Erythroblast (primary cell): ENCODE results near the gene NFKB2.

ENCODE experiments used
- DNase-seq, 2 experiments: peaks; one replicate each; lab custom pipeline; 2025; lab: John Stamatoyannopoulos, UW
- GATA1 ChIP-seq: IDR thresholded peaks from 2 replicates; pipeline ENCODE4 v1.6.1; 2011; ENCODE audit warnings: low read depth, mild to moderate bottlenecking, control low read depth, low read length, moderate library complexity
- POLR2A ChIP-seq: IDR thresholded peaks from 2 replicates; pipeline ENCODE4 v1.6.1; 2011; ENCODE audit warnings: mild to moderate bottlenecking, low read length

NFKB2 gene

GRCh38 chr10:102432162-102432950 is 36.9 kb downstream of the NFKB2 start, which contains the start of gene CUEDC2:
CUEDC2 (minus strand) TSS chr10:102432574; CDS start chr10:102425188, 7,386 bp downstream.
- DNase-seq = peak; percentile 97
- TF ChIP-seq POLR2A = peak; percentile 71
- no peak for TF ChIP-seq GATA1

- TF ChIP-seq POLR2A (no peak), GATA1 (no peak)
- no peak for DNase-seq
These were observed 38.1 kb downstream of the NFKB2 start for GRCh38 chr10:102433619-102434046.

DNA sequence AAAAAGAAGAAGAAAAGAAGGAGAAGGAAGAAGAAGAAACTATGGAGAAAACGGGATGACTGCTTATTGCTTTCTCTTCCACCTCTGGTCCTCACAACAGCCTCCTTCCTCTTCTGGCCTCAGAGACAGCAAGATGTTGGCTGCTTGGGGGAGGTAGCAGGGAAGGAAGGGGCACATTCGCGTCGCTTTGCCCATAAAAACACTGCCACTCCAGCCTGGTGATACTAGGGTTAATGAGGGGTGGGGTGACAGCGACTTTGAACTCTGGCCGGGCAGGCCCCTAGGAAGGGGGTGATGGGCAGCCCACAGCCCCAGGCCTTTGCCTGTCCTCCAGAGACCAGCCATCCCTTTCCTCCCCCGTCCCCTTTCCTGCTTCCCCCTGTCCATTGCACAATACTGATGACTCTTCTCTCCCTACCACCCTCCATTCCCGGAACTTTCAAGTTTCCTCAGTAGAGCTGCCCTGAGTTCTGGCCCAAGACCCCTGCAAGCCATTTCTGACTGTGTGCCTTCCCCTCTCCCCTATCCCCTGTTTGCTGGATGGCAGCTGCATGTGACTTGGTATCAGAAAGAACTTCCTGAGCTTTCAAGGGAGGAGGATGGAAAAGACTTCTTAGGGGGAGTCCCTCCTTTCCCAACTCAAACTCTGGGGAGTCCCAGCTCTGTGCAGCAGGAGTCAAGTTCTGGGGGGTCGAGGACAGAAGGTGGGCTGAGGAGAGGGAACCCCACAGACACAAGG is 39.1 kb downstream of the NFKB2 start:
- DNase-seq = no peak
- TF ChIP-seq GATA1 = no peak
- no peak for TF ChIP-seq POLR2A

DNA sequence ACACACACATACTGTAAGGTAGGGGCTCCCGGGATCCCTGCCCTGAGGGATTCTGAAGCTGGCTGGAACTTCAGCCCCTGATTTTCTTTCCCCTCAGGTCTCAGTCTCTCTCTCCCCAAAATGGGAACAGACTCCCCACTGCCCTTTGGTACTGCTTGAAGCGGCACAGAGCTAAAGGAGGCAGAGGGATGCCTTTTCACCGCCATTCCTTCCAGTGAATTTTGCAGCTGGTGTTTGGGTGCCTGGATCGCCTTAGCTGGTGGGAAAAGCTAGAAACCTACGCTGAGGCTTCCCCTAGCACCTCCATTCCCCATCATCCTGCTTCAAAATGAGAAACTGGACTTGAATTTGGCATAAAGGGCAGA is 39.6 kb downstream of the NFKB2 start:
- no peak for DNase-seq

DNA sequence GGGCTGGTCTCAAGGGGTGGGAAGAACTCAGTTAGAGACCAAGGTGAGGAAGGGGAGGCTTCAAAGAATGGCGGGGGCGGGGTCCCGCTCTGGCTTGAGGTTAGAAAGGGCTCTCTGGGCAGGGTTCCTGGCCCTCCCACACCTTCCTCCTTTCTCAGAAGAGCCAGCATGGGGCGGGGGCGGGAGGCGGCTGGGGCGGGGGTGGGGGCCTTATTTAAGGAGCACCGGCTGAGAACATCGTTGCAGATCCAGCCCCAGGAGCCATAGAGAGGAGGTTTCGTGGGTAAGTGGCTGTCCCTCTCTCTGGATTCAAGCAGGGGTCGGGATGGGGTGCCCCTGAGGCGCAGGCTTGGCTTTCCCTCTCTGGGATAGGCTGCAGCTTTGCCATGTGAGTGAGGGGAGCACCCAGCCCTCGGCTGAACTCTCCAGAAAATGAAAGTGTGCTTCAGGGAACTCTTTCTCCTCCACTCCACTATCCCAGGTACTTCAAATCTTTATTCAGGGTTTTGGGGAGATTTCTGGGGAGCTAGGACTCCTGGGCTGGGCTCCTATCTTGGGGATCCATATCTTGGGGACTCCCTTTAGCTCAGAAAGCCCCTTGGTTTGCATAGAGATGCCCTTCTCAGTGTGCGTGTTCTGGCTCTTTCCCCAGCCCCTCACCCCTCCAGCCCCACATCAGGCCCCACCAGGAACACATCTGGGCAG is 40.2 kb downstream of the NFKB2 start:
- TF ChIP-seq GATA1 (no peak), POLR2A (peak; percentile 42)
- DNase-seq = no peak

More for the DNA sequence above, 39.6 kb downstream of the NFKB2 start:
- no peak for TF ChIP-seq POLR2A
- no peak for TF ChIP-seq GATA1

GRCh38 chr10:102436312-102436711 is 40.8 kb downstream of the NFKB2 start:
- TF ChIP-seq GATA1 = no peak
- no peak for TF ChIP-seq POLR2A
- DNase-seq = no peak

GRCh38 chr10:102437515-102437914 is 42.0 kb downstream of the NFKB2 start:
- DNase-seq = no peak
- TF ChIP-seq GATA1 (no peak), POLR2A (no peak)

GRCh38 chr10:102438374-102438773 is 42.9 kb downstream of the NFKB2 start:
- no peak for TF ChIP-seq GATA1
- no peak for TF ChIP-seq POLR2A
- DNase-seq = no peak

GRCh38 chr10:102444851-102445250 is 49.3 kb downstream of the NFKB2 start:
- TF ChIP-seq GATA1 (no peak), POLR2A (no peak)
- DNase-seq = no peak

- DNase-seq = peak; percentile 85 to 87
- TF ChIP-seq POLR2A (no peak), GATA1 (no peak)
These were observed 54.0 kb downstream of the NFKB2 start for GRCh38 chr10:102449321-102450123.

- no peak for TF ChIP-seq POLR2A
- no peak for TF ChIP-seq GATA1
These were observed 54.5 kb downstream of the NFKB2 start for GRCh38 chr10:102450124-102450373.

DNA sequence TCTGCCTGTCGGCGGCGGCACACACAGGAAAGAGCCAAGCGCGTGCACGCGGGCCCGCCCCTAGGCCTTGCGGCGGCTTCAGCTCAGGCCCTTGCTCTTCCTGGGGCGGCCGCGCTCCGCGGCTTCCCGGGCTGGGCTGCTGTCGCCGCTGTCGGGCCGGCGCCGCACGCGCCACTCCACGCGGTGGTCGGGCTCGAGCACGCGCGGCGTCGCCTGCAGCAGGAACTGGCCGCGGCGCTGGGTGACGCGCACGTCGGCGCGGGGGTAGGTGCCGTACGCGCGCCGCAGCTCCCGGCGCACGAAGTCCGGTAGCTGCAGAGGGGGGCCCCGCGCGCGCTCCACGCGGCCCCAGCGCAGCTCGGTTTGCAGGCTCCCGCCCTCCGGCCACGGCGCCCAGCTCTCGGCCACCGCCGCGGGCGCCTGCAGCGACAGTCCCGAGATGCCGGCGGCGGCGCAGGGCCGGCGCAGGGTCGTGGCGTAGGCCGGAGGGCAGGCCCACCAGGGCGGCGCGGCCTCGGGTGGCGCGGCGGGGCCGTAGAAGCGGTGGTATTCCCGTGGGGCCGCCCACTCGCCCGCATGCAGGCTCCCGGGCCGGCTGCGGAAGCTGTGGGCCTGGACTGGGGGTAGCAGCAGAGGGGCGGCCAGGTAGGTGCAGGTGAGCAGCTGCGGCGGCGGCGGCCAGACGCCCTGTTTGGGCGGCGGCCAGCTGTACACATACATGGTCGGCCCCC is 55.0 kb downstream of the NFKB2 start:
- TF ChIP-seq POLR2A = peak; percentile 86
- no peak for TF ChIP-seq GATA1
- DNase-seq = peak; percentile 91 to 92

More at GRCh38 chr10:102450124-102450373, 54.5 kb downstream of the NFKB2 start:
- no peak for DNase-seq
